ENCODE data around the gene TTLL11.

GRCh38 chr9:121955649-121956048, 137.5 kb downstream of the TTLL11 start:
- no peak for TF ChIP-seq CTCF (IDR thresholded peaks at IDR 0.05)
- no peak for TF ChIP-seq POLR2A (IDR thresholded peaks at IDR 0.05)

All from right lobe of liver (tissue), 4 donors.